VCaP (cell line): ENCODE results near the gene YIF1A.

ENCODE experiments used
- H3K27ac ChIP-seq: fragments of 450-650 bp; 2 replicates; pipeline ENCODE4 v1.5.1; 2017
- CTCF ChIP-seq: fragments of 450-650 bp; conservative IDR thresholded peaks from 2 replicates; pipeline ENCODE4 v1.5.1; 2017; ENCODE audit warnings: mild to moderate bottlenecking, moderate library complexity

Gene YIF1A

GRCh38 chr11:66251809-66252208 lies 37.1 kb downstream of the YIF1A start:
- no peak for TF ChIP-seq CTCF
- no peak overlapping the region for H3K27ac ChIP-seq

GRCh38 chr11:66248903-66249302 lies 40.0 kb downstream of the YIF1A start:
- H3K27ac ChIP-seq, result no peak overlapping the region
- no peak for TF ChIP-seq CTCF

- no peak overlapping the region for H3K27ac ChIP-seq
- TF ChIP-seq CTCF, result no peak
These were observed 41.1 kb downstream of the YIF1A start for GRCh38 chr11:66247801-66248200.

- no peak overlapping the region for H3K27ac ChIP-seq
- no peak for TF ChIP-seq CTCF
These were observed 41.6 kb downstream of the YIF1A start for GRCh38 chr11:66247295-66247694.

- no peak overlapping the region for H3K27ac ChIP-seq
- TF ChIP-seq CTCF, result no peak
These were observed 45.0 kb downstream of the YIF1A start for GRCh38 chr11:66243782-66244535.

GRCh38 chr11:66242095-66242765 lies 46.7 kb downstream of the YIF1A start:
- no peak overlapping the region for H3K27ac ChIP-seq
- TF ChIP-seq CTCF, result no peak

GRCh38 chr11:66240781-66241136 lies 48.2 kb downstream of the YIF1A start:
- H3K27ac ChIP-seq, result peak overlapping the region; percentile 4; the same call in 1 of the 2 replicates
- TF ChIP-seq CTCF, result no peak
